Parathyroid adenoma (tissue), 2 donors: ENCODE results near the gene MARCOL.

Experiments
- H2AFZ ChIP-seq: fragments of 300-600 bp; sonication (generic); one replicate; pipeline ENCODE4 v1.7.0; 2017; ENCODE audit warnings: antibody characterized with exemption, mild to moderate bottlenecking
- H3K27ac ChIP-seq: fragments of 300-600 bp; sonication (generic); one replicate; pipeline ENCODE4 v1.7.0; 2017
- H3K27me3 ChIP-seq: fragments of 300-600 bp; sonication (generic); one replicate; pipeline ENCODE4 v1.7.0; 2017; ENCODE audit warnings: low read length; ENCODE audit not compliant: control insufficient read depth, insufficient read depth
- H3K36me3 ChIP-seq: fragments of 300-600 bp; sonication (generic); one replicate; pipeline ENCODE4 v1.7.0; 2017; ENCODE audit warnings: low read length; ENCODE audit not compliant: control insufficient read depth, insufficient read depth
- H3K4me1 ChIP-seq: fragments of 300-600 bp; sonication (generic); one replicate; pipeline ENCODE4 v1.7.0; 2017; ENCODE audit warnings: control low read depth
- H3K4me2 ChIP-seq: fragments of 300-600 bp; sonication (generic); one replicate; pipeline ENCODE4 v1.7.0; 2017; ENCODE audit warnings: low read length
- H3K4me3 ChIP-seq: fragments of 300-600 bp; sonication (generic); one replicate; pipeline ENCODE4 v1.7.0; 2017; ENCODE audit warnings: low read depth, low read length
- H3K79me2 ChIP-seq: fragments of 300-600 bp; sonication (generic); one replicate; pipeline ENCODE4 v1.7.0; 2017; ENCODE audit warnings: control low read depth
- H3K9ac ChIP-seq: fragments of 300-600 bp; sonication (generic); one replicate; pipeline ENCODE4 v1.7.0; 2017; ENCODE audit warnings: mild to moderate bottlenecking
- H3K9me3 ChIP-seq: fragments of 300-600 bp; sonication (generic); one replicate; pipeline ENCODE4 v1.7.0; 2017; ENCODE audit warnings: low read length; ENCODE audit not compliant: control insufficient read depth
- CTCF ChIP-seq: fragments of 300-600 bp; sonication (generic); IDR thresholded peaks from one replicate; pipeline ENCODE4 v1.7.0; 2017; ENCODE audit warnings: antibody characterized with exemption, mild to moderate bottlenecking
- donor health status: primary hyperparathyroidism.

The MARCOL gene

GRCh38 chr5:148208226-148208625 is 30.1 kb upstream of the MARCOL start:
- H2AFZ ChIP-seq: no peak overlapping the region
- no peak overlapping the region for H3K9ac ChIP-seq
- H3K79me2 ChIP-seq: no peaks in the 10 kb centered on the region
- no peaks in the 10 kb centered on the region for H3K9me3 ChIP-seq
- no peaks in the 10 kb centered on the region for H3K36me3 ChIP-seq
- H3K27me3 ChIP-seq: no peaks in the 10 kb centered on the region
- no peaks in the 10 kb centered on the region for H3K4me1 ChIP-seq
- H3K4me3 ChIP-seq: no peak overlapping the region
- TF ChIP-seq CTCF: no peak
- no peak overlapping the region for H3K27ac ChIP-seq
- no peak overlapping the region for H3K4me2 ChIP-seq

- H3K79me2 ChIP-seq: no peaks in the 10 kb centered on the region
- TF ChIP-seq CTCF: no peak
- H3K9me3 ChIP-seq: no peaks in the 10 kb centered on the region
- H3K4me2 ChIP-seq: no peak overlapping the region
- H3K36me3 ChIP-seq: no peaks in the 10 kb centered on the region
- no peaks in the 10 kb centered on the region for H3K4me1 ChIP-seq
- no peak overlapping the region for H3K9ac ChIP-seq
- H3K27ac ChIP-seq: no peak overlapping the region
- no peaks in the 10 kb centered on the region for H3K27me3 ChIP-seq
- H3K4me3 ChIP-seq: no peak overlapping the region
- no peak overlapping the region for H2AFZ ChIP-seq
These were observed 29.1 kb upstream of the MARCOL start for GRCh38 chr5:148209151-148209770.

GRCh38 chr5:148214665-148215185 is 23.6 kb upstream of the MARCOL start:
- Histone ChIP-seq H3K36me3 (no peaks in the 10 kb centered on the region), H3K4me1 (no peaks in the 10 kb centered on the region), H3K27ac (no peak overlapping the region), H3K9ac (no peak overlapping the region), H3K9me3 (no peaks in the 10 kb centered on the region), H3K4me3 (no peak overlapping the region), H3K4me2 (no peak overlapping the region), H3K79me2 (no peaks in the 10 kb centered on the region), H2AFZ (no peak overlapping the region), H3K27me3 (no peaks in the 10 kb centered on the region)
- no peak for TF ChIP-seq CTCF

- Histone ChIP-seq H3K9ac (no peak overlapping the region), H3K27me3 (no peaks in the 10 kb centered on the region), H3K4me2 (no peak overlapping the region), H3K9me3 (no peaks in the 10 kb centered on the region), H2AFZ (no peak overlapping the region), H3K79me2 (no peaks in the 10 kb centered on the region), H3K4me1 (no peaks in the 10 kb centered on the region), H3K27ac (no peak overlapping the region), H3K4me3 (no peak overlapping the region), H3K36me3 (no peaks in the 10 kb centered on the region)
- TF ChIP-seq CTCF: no peak
These were observed 16.8 kb upstream of the MARCOL start for GRCh38 chr5:148221508-148221907.

- no peak overlapping the region for H3K4me3 ChIP-seq
- no peaks in the 10 kb centered on the region for H3K79me2 ChIP-seq
These were observed 14.1 kb upstream of the MARCOL start for GRCh38 chr5:148224117-148224742.

More at GRCh38 chr5:148224117-148224742, 14.1 kb upstream of the MARCOL start:
- Histone ChIP-seq H3K4me1 (no peaks in the 10 kb centered on the region), H3K27me3 (no peaks in the 10 kb centered on the region), H3K9ac (no peak overlapping the region), H3K36me3 (no peaks in the 10 kb centered on the region), H3K27ac (no peak overlapping the region), H3K9me3 (no peaks in the 10 kb centered on the region), H3K4me2 (no peak overlapping the region), H2AFZ (no peak overlapping the region)
- no peak for TF ChIP-seq CTCF
